ENCODE measurements around the gene NREP.

The NREP gene

DNA sequence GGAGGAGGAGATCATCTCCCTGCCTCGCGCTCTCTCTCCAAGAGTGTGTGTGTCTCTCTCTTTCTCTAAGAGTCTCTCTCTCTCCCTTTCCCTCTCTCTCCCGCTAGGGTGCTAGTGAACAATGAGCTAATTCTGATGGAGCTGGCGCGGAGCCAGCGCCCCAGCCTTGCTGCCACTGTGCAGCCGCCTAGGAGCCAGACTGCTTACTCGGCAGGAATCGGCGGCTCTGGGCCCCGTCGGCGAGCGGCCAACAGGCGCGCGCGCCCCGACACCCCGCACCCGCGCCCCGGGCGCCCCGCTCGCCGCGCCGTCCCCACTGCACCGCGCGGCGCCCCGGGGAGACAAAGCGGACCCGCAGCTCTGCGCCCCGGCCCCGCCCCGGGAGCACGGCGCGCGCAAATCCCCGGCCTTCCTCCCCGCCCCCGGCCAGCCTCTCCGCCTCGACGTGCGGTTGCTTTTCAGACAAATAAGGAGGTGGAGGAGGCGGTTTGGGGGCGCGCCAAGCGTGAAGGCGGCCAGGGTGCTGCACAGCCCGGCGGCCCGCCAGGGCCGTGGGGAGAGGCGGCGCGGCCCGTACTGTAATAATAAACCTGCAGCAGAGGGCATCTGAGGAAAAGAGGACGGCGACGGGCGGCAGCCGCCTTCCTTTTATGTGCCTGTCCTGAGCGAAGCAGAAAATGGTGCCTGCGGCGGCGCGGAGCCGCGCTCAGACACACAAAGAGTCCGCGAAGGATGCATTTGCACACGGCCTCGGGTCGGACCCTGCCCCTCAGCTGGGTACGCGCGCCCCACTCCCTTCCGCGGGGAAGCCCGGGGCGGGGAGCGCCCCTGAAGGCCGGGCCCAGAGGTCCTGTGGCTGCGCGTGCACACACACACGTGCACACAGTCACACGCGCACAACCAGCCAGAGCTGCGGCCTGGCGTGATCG lies 625 bp upstream of the NREP start:
- TF ChIP-seq, protein P1, sequence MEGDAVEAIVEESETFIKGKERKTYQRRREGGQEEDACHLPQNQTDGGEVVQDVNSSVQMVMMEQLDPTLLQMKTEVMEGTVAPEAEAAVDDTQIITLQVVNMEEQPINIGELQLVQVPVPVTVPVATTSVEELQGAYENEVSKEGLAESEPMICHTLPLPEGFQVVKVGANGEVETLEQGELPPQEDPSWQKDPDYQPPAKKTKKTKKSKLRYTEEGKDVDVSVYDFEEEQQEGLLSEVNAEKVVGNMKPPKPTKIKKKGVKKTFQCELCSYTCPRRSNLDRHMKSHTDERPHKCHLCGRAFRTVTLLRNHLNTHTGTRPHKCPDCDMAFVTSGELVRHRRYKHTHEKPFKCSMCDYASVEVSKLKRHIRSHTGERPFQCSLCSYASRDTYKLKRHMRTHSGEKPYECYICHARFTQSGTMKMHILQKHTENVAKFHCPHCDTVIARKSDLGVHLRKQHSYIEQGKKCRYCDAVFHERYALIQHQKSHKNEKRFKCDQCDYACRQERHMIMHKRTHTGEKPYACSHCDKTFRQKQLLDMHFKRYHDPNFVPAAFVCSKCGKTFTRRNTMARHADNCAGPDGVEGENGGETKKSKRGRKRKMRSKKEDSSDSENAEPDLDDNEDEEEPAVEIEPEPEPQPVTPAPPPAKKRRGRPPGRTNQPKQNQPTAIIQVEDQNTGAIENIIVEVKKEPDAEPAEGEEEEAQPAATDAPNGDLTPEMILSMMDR (IDR thresholded peaks at IDR 0.05; ENCODE audit: low read depth, low read length) = peak; percentile 58
- peak overlapping the region; percentile 54 to 70 for H3K4me3 ChIP-seq (replicated peaks in 1 of 2; ENCODE audit: low read depth in 2 of 2, low read length in 2 of 2)
- peak; percentile 98 for DNase-seq (ENCODE audit: low read depth in 2 of 2)

DNA sequence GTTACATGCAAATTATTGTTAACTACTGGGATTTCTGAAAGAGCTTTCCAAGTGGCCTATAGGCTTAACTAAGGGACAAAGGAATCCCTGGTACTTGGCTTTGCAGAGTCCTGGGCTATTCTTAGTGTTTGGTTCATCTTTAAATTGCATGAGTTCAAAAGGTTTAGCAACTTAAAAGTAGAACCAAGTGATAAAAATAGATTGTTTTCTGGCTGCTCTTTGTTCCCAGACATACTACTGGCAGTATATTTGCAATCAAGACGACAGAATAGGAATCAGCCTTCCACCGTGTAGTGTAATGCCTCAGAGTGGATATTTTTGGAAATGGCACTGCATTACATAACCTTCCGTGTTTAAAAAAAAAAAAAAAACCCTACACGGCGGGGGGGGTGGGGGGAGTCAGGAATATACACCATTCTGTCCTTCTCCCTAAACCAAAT lies 1.0 kb downstream of the NREP start:
- TF ChIP-seq, protein P1 (IDR thresholded peaks at IDR 0.05; ENCODE audit: low read depth, low read length) = no peak
- H3K4me3 ChIP-seq (replicated peaks in 1 of 2; ENCODE audit: low read depth in 2 of 2, low read length in 2 of 2) = peak overlapping the region; percentile 53 to 70

DNA sequence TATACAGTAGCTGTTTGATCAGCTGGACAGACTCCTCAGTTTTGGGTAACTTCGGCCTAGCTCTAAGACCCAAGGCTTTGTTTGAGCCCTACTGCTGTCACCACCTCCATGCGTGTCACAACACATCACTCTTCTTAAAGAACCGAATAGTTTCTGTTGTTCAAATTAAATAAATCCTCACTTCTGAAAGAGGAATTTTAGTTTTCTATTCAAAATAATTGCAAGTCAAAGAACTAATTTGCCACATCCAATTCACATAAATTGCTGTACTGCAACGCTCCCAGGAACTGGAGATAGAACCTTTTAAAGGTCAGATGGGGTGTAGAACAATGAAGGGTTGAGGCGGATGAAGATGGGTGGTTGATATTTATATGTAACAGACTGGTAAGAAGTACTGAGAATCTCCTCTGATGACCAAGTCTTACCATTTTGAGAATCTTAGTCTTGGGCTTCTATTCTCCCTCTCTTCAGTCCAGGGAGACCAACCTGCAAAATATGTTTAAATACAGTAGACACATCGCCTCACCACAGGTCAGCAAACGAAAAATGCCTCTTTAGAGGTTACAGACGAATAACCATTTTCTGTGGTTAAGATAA lies 1.6 kb downstream of the NREP start:
- TF ChIP-seq, protein P1 (IDR thresholded peaks at IDR 0.05; ENCODE audit: low read depth, low read length) = no peak
- peak in 1 of 2 donors; percentile 42 for DNase-seq (ENCODE audit: low read depth in 2 of 2)
- peak overlapping the region; percentile 53 to 70 for H3K4me3 ChIP-seq (replicated peaks in 1 of 2; ENCODE audit: low read depth in 2 of 2, low read length in 2 of 2)

More for the DNA sequence above, 1.0 kb downstream of the NREP start:
- peak; percentile 66 to 79 for DNase-seq (ENCODE audit: low read depth in 2 of 2)

DNA sequence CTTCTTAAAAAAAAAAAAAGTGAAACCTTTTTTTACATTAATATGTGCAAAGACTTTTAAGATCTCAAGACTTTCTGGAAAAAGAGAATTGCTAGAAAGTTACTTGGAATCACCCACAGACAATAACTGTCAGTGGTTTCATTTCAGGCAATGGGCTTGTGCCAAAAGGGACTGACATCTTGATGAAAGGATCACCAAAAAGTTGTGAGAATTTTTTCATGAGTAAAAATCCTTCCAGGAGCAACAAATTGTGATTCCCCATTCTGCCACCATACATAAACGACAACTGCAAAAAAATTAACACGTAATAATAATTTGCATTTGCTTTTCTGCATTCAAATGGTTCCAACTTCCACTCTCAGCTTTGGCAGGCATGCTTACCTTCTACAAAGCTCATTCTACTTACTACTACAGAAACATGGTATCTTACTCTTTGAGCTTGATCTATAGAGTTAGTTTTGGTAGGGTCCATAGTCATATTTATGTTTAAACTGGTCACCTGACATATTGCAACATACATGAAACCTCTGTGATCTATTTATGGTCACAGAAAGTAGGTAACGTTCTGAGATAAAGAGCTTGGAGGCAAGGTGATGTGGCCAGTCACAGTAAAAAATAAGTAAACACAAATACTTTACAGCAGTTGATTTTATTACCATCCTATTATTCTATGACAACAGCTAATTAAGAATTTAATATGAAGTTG lies 3.0 kb downstream of the NREP start:
- H3K4me3 ChIP-seq (replicated peaks in 1 of 2; ENCODE audit: low read depth in 2 of 2, low read length in 2 of 2) = no peak overlapping the region
- no peak for DNase-seq (ENCODE audit: low read depth in 2 of 2)
- TF ChIP-seq, protein P1 (IDR thresholded peaks at IDR 0.05; ENCODE audit: low read depth, low read length) = no peak

DNA sequence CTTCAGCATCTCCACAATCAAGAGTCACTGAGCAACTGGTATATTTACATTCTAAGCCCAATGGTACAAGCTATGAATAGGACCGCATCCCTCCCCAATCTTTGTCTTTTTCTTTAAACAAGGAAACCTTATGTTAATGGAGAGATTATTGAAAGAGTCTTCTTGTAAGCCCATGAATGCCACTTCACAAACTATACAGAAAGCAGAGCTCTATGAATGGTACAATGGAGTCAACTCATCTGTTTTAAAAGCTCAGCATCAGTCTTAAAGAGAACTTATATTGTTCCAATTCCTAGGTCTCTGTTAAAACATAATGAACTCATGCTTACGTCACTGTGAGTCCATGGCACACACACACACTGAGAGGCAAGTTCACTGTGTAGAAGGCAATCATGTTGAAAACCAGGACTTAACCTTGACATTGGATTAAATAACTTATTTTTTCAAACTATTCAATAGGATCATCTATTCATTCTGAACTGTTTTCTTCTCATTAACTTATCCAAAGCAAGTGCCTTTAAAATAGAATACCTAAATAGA lies 4.5 kb downstream of the NREP start:
- TF ChIP-seq, protein P1 (IDR thresholded peaks at IDR 0.05; ENCODE audit: low read depth, low read length) = no peak
- peak in 1 of 2 donors; percentile 42 for DNase-seq (ENCODE audit: low read depth in 2 of 2)
- no peak overlapping the region for H3K4me3 ChIP-seq (replicated peaks in 1 of 2; ENCODE audit: low read depth in 2 of 2, low read length in 2 of 2)

DNA sequence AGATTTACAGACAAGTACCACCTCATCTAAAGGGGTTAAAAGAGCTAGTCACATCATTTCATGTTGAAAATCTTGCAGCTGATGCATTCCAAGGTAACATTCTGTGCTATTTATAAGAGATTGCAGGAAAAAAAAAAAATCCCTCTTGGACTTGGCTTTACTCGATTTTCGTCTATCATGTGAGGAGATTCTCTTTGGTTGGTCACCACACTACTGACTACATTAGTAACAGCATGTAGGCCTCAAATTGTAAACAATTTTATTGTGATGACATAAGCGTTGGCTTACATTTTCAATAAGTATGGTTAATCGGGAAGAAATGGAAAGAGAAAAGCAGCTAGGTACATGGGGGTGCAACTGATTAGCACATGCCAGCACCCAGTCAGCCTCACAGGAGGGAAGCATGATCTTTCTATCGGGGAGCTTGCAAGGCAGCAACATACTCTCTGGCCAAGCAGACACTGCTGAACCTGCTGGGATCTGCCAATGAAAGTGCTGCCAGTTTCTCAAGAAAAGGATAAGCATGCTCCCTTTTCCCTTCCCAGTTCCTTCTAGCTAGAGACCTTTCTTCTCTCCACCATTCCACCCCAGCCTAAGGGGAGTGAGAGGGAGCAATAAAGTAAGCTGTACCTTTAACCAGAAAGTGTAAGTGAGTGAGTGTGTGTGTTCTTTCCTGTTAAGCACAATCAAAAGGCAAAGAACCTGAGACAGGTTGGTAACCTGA lies 7.5 kb downstream of the NREP start:
- TF ChIP-seq, protein P1 (IDR thresholded peaks at IDR 0.05; ENCODE audit: low read depth, low read length) = no peak
- no peak overlapping the region for H3K4me3 ChIP-seq (replicated peaks in 1 of 2; ENCODE audit: low read depth in 2 of 2, low read length in 2 of 2)
- DNase-seq (ENCODE audit: low read depth in 2 of 2) = peak in 1 of 2 donors; percentile 36
